OCI-LY7 (cell line): ENCODE data around the gene MED20. TPM values are rescaled to one million over a fixed set of nuclear protein-coding genes. Genes with fewer than 3 reads are reported as not detected.

Source experiments
- BruUV-seq: library from RNA; stranded (reverse); fragments of 400-500 nt; replicated peaks from 2 replicates; lab custom pipeline; 2021; lab: Mats Ljungman, UMichigan
- CTCF ChIA-PET: fragments of 300-600 bp; sonication (Branson Sonifier 250); formaldehyde crosslinking; loops from one replicate; lab custom pipeline; 2022; ENCODE audit warnings: antibody characterized with exemption; ENCODE audit not compliant: unreplicated experiment; lab: Charles Lee
- POLR2A ChIA-PET: fragments of 300-600 bp; sonication (Branson Sonifier 250); formaldehyde crosslinking; loops from one replicate; lab custom pipeline; 2022; ENCODE audit warnings: antibody characterized with exemption; lab: Charles Lee
- DNase-seq: peaks from one replicate; pipeline ENCODE4 v3.0.0-alpha.2; 2015; ENCODE audit warnings: low spot score
- H2AFZ ChIP-seq: fragments of 200-600 bp; sonication (generic), shearing (Covaris generic); 2 replicates; pipeline ENCODE4 v1.6.1; 2014; ENCODE audit warnings: mild to moderate bottlenecking, antibody characterized with exemption, low read length, moderate library complexity
- H3K27ac ChIP-seq: fragments of 200-600 bp; sonication (generic); 2 replicates; pipeline ENCODE4 v1.5.1; 2014; ENCODE audit warnings: mixed run types, low read depth, mild to moderate bottlenecking, moderate library complexity, low read length, inconsistent platforms; ENCODE audit not compliant: poor library complexity, severe bottlenecking
- H3K36me3 ChIP-seq: fragments of 200-600 bp; sonication (generic); 2 replicates; pipeline ENCODE4 v1.6.1; 2014; ENCODE audit warnings: mild to moderate bottlenecking, antibody characterized with exemption, low read length, moderate library complexity, mixed read lengths; ENCODE audit not compliant: insufficient read depth
- H3K4me1 ChIP-seq: fragments of 200-600 bp; sonication (generic); 2 replicates; pipeline ENCODE4 v1.5.1; 2014; ENCODE audit warnings: mild to moderate bottlenecking, low read length; ENCODE audit not compliant: insufficient read depth, poor library complexity, severe bottlenecking
- H3K4me2 ChIP-seq: fragments of 200-600 bp; sonication (generic); 2 replicates; pipeline ENCODE4 v1.6.1; 2014; ENCODE audit warnings: mild to moderate bottlenecking, low read length
- H3K4me3 ChIP-seq: fragments of 200-600 bp; sonication (generic); 2 replicates; pipeline ENCODE4 v1.5.1; 2014; ENCODE audit warnings: mild to moderate bottlenecking, low read depth, low read length; ENCODE audit not compliant: poor library complexity, severe bottlenecking
- H3K79me2 ChIP-seq: fragments of 200-600 bp; sonication (generic); 2 replicates; pipeline ENCODE4 v1.6.1; 2016; ENCODE audit warnings: low read depth, mild to moderate bottlenecking, low read length, moderate library complexity, mixed read lengths; ENCODE audit not compliant: insufficient read depth
- H3K9me2 ChIP-seq: fragments of 200-600 bp; sonication (generic); 2 replicates; pipeline ENCODE4 v1.6.1; 2016; ENCODE audit warnings: mild to moderate bottlenecking, low read length, mixed read lengths; ENCODE audit not compliant: insufficient read depth
- H3K9me3 ChIP-seq: fragments of 200-600 bp; sonication (generic); 2 replicates; pipeline ENCODE4 v1.6.1; 2014; ENCODE audit warnings: mild to moderate bottlenecking, mixed run types, low read length, mixed read lengths
- H4K20me1 ChIP-seq: fragments of 200-600 bp; sonication (generic); 2 replicates; pipeline ENCODE4 v1.6.1; 2014; ENCODE audit warnings: mild to moderate bottlenecking, antibody characterized with exemption, low read length, moderate library complexity, mixed read lengths; ENCODE audit not compliant: insufficient read depth
- EZH2phosphoT487 ChIP-seq: fragments of 200-600 bp; sonication (generic); IDR thresholded peaks from 2 replicates; pipeline ENCODE4 v1.6.1; 2018; ENCODE audit warnings: low read depth, borderline replicate concordance, mild to moderate bottlenecking, mixed run types, antibody characterized with exemption, low read length, moderate library complexity, mixed read lengths
- intact Hi-C: fragments of 100-400 bp; cut with micrococcal nuclease; formaldehyde crosslinking; loops from one replicate; pipeline ENCODE4 v1.10.0; 2022; ENCODE audit not compliant: unreplicated experiment
- total RNA-seq, 2 experiments: library from RNA; depleted of rRNA in 1 of 2; stranded (reverse); fragments of >200 nt in 1 of 2; shearing (Covaris generic) in 1 of 2; gene quantifications; 2 replicates each; pipeline ENCODE4 v1.2.3, GENCODE V29; 2014 to 2022
- TF ChIP-seq, protein P1 (sequence below): fragments of 200-600 bp; sonication (generic); conservative IDR thresholded peaks from 2 replicates; pipeline ENCODE4 v1.5.1; 2014; ENCODE audit warnings: mild to moderate bottlenecking, antibody characterized with exemption, low read length, moderate library complexity, mixed read lengths

Gene MED20
- total RNA-seq, 2 experiments from 2014 or later: 30.7 to 35.2 TPM

DNA sequence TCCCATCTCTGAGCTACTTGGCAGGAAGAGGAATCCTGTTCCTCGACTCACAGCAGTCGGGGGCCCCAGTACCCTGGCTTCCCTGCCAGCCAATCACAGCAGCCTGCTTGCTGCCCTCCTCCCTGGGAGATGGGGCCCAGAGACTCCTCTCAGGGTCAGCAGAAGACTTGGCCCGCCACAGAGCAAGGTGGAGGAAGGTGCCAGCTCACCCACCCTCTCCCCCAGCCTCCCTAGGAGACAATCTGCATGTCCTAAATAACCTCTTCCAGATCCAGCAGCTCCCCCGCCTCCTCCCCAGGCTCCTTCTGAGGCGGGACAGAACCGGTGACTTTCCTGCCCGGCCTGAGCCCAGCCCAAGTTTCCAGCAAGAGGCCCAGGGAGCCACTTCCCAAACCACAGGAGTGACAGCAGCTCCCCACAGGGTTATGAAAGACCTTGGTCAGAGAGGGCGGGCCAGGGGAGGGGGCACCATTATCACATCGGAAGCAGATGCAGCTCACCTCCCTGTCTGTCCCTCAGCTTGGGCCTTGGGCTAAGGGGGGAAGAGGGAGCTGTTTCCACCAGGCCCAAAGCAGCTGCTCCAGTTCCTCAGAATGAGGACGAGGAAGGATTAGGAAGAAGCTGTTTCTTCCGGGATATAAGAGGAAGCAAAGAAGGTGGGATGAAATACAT is 18.4 kb upstream of the MED20 start:
- no TSS peak for BruUV-seq

DNA sequence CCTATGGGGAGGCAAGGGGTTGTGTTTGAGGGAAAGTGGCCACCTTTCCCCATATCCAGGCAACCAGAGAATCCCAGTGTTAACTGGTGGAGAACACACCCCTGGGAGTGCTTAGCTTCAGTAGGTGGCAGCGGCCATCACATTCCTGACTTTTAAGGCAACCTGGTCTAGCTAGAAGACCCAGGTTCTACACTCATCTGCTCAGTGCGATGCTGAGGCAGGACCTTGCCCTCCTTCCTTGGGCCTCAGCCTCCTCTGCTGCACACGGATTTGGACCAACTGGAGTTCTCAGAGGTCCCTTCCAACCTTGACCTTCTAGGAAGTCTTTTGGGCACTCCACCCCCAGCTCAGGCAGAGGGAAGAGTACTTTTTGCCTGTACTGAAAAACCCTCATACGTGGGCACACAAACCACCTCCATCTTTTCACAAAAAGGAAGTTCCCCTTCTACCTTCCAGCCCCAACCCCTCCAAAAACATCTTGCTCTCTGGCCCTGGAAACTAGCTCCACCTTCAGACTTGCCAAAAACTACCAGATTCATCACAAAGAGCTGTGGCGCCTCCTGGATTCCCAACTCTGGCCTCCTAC is 17.7 kb upstream of the MED20 start:
- Histone ChIP-seq H3K36me3 (peaks cover 78% of the 10 kb centered on the region), H3K79me2 (peaks cover 90% of the 10 kb centered on the region), H3K9me2 (no peaks in the 10 kb centered on the region), H3K4me1 (peaks cover 80% of the 10 kb centered on the region), H3K4me2 (peak overlapping the region; percentile 93), H2AFZ (no peak overlapping the region), H3K9me3 (no peaks in the 10 kb centered on the region), H4K20me1 (peaks cover 35% of the 10 kb centered on the region), H3K4me3 (peak overlapping the region; percentile 93), H3K27ac (peak overlapping the region; percentile 82)
- BruUV-seq: no TSS peak
- no peak for TF ChIP-seq EZH2phosphoT487
- TF ChIP-seq, protein P1, sequence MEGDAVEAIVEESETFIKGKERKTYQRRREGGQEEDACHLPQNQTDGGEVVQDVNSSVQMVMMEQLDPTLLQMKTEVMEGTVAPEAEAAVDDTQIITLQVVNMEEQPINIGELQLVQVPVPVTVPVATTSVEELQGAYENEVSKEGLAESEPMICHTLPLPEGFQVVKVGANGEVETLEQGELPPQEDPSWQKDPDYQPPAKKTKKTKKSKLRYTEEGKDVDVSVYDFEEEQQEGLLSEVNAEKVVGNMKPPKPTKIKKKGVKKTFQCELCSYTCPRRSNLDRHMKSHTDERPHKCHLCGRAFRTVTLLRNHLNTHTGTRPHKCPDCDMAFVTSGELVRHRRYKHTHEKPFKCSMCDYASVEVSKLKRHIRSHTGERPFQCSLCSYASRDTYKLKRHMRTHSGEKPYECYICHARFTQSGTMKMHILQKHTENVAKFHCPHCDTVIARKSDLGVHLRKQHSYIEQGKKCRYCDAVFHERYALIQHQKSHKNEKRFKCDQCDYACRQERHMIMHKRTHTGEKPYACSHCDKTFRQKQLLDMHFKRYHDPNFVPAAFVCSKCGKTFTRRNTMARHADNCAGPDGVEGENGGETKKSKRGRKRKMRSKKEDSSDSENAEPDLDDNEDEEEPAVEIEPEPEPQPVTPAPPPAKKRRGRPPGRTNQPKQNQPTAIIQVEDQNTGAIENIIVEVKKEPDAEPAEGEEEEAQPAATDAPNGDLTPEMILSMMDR: 0 out of 2 replicates have a peak, but pooled peaks have one; percentile 10
- intact Hi-C loops: no loop called here
- DNase-seq: no peak
- ChIA-PET POLR2A (interaction anchor here (1.1 to 3.2 kb wide), 13 partner anchors 10 to 112 kb away, joined by 3 to 19 read pairs (median 5); partner anchors contain the start of genes MED20, TAF8 and USP49), CTCF (interaction anchor here (0.9 to 2.5 kb wide), 8 partner anchors 14 to 152 kb away, joined by 3 to 9 read pairs (median 4); partner anchors contain the start of genes BYSL and MED20)

More for the DNA sequence above, 18.4 kb upstream of the MED20 start:
- H3K9me3 ChIP-seq: no peaks in the 10 kb centered on the region
- H3K36me3 ChIP-seq: peaks cover 71% of the 10 kb centered on the region
- ChIA-PET CTCF (interaction anchor here (0.9 to 2.5 kb wide), 8 partner anchors 15 to 153 kb away, joined by 3 to 9 read pairs (median 4); partner anchors contain the start of genes BYSL and MED20), POLR2A (interaction anchor here (0.7 to 3.2 kb wide), 14 partner anchors 10 to 111 kb away, joined by 4 to 19 read pairs (median 6); partner anchors contain the start of genes MED20, TAF8 and USP49)
- H3K4me3 ChIP-seq: peak overlapping the region; percentile 93
- H3K4me2 ChIP-seq: peak overlapping the region; percentile 93
- no peak overlapping the region for H2AFZ ChIP-seq
- TF ChIP-seq, protein P1: no peak
- no peak for TF ChIP-seq EZH2phosphoT487
- peak; percentile 31 for DNase-seq
- intact Hi-C loops: no loop called here
- H3K79me2 ChIP-seq: peaks cover 87% of the 10 kb centered on the region
- H3K4me1 ChIP-seq: peaks cover 78% of the 10 kb centered on the region
- H4K20me1 ChIP-seq: peaks cover 35% of the 10 kb centered on the region
- H3K27ac ChIP-seq: peak overlapping the region; percentile 82
- no peaks in the 10 kb centered on the region for H3K9me2 ChIP-seq
